DND-41 (cell line): ENCODE results near the gene TTC23.

Experiments
- ATAC-seq: fragments of 200-7000 bp; cut with Tn5 transposase; 3 replicates; pipeline ENCODE4 v1.9.1; 2021; ENCODE audit warnings: low read depth; ENCODE audit not compliant: insufficient read depth
- DNase-seq: peaks from one replicate; pipeline ENCODE4 v3.0.0-alpha.2; 2020
- H2AFZ ChIP-seq: 2 replicates; pipeline ENCODE4 v1.6.0; 2012; ENCODE audit warnings: low read depth, low read length
- H3K27ac ChIP-seq: 2 replicates; pipeline ENCODE4 v1.5.1; 2012; ENCODE audit warnings: low read length, inconsistent platforms
- H3K27me3 ChIP-seq: fragments of 200-600 bp; sonication (generic); 2 replicates; pipeline ENCODE4 v1.6.0; 2012; ENCODE audit warnings: low read length, mild to moderate bottlenecking, inconsistent platforms; ENCODE audit not compliant: insufficient read depth, poor library complexity
- H3K36me3 ChIP-seq: 2 replicates; pipeline ENCODE4 v1.5.1; 2012; ENCODE audit warnings: low read length, inconsistent platforms; ENCODE audit not compliant: insufficient read depth
- H3K4me1 ChIP-seq: 2 replicates; pipeline ENCODE4 v1.5.1; 2012; ENCODE audit warnings: mild to moderate bottlenecking, low read length; ENCODE audit not compliant: insufficient read depth
- H3K4me2 ChIP-seq: 2 replicates; pipeline ENCODE4 v1.6.0; 2012; ENCODE audit warnings: mild to moderate bottlenecking, moderate library complexity, low read length, inconsistent platforms; ENCODE audit not compliant: insufficient read depth
- H3K4me3 ChIP-seq, 2 experiments: fragments of 200-600 bp in 1 of 2; shearing (Covaris generic) in 1 of 2; 2 replicates each; pipeline ENCODE4 v1.5.1; 2012 to 2016; ENCODE audit warnings: inconsistent platforms in 2 of 2, low read length in 2 of 2, mild to moderate bottlenecking in 2 of 2, low read depth in 1 of 2, moderate library complexity in 1 of 2
- H3K79me2 ChIP-seq: 2 replicates; pipeline ENCODE4 v1.6.0; 2012; ENCODE audit warnings: low read length, inconsistent platforms; ENCODE audit not compliant: insufficient read depth
- H3K9ac ChIP-seq: 2 replicates; pipeline ENCODE4 v1.6.0; 2012; ENCODE audit warnings: low read depth, mild to moderate bottlenecking, inconsistent platforms, low read length, moderate library complexity
- H3K9me3 ChIP-seq: 2 replicates; pipeline ENCODE4 v1.5.1; 2012; ENCODE audit warnings: low read length, moderate library complexity, mild to moderate bottlenecking, inconsistent platforms; ENCODE audit not compliant: insufficient read depth, severe bottlenecking
- H4K20me1 ChIP-seq: 2 replicates; pipeline ENCODE4 v1.6.0; 2012; ENCODE audit warnings: low read length; ENCODE audit not compliant: insufficient read depth
- EZH2 ChIP-seq: IDR thresholded peaks from 3 replicates; pipeline ENCODE4 v1.6.1; 2012; ENCODE audit warnings: borderline replicate concordance, low read depth, mild to moderate bottlenecking, moderate library complexity, low read length, inconsistent platforms; ENCODE audit not compliant: severe bottlenecking
- TF ChIP-seq, protein P1 (sequence below): IDR thresholded peaks from 2 replicates; pipeline ENCODE4 v1.5.1; 2012; ENCODE audit warnings: borderline replicate concordance, low read length, moderate library complexity, mild to moderate bottlenecking; ENCODE audit not compliant: poor library complexity, severe bottlenecking; ENCODE audit errors: extremely low read depth

The TTC23 gene

GRCh38 chr15:99122831-99123712, 126.3 kb downstream of the TTC23 start:
- no peak overlapping the region for H3K4me3 ChIP-seq
- no peak overlapping the region for H3K4me2 ChIP-seq
- no peaks in the 10 kb centered on the region for H3K36me3 ChIP-seq
- no peaks in the 10 kb centered on the region for H3K4me1 ChIP-seq
- TF ChIP-seq EZH2: no peak
- TF ChIP-seq, protein P1, sequence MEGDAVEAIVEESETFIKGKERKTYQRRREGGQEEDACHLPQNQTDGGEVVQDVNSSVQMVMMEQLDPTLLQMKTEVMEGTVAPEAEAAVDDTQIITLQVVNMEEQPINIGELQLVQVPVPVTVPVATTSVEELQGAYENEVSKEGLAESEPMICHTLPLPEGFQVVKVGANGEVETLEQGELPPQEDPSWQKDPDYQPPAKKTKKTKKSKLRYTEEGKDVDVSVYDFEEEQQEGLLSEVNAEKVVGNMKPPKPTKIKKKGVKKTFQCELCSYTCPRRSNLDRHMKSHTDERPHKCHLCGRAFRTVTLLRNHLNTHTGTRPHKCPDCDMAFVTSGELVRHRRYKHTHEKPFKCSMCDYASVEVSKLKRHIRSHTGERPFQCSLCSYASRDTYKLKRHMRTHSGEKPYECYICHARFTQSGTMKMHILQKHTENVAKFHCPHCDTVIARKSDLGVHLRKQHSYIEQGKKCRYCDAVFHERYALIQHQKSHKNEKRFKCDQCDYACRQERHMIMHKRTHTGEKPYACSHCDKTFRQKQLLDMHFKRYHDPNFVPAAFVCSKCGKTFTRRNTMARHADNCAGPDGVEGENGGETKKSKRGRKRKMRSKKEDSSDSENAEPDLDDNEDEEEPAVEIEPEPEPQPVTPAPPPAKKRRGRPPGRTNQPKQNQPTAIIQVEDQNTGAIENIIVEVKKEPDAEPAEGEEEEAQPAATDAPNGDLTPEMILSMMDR: no peak
- DNase-seq (no peak), ATAC-seq (no peak)
- no peak overlapping the region for H3K9ac ChIP-seq
- no peaks in the 10 kb centered on the region for H3K9me3 ChIP-seq
- no peaks in the 10 kb centered on the region for H3K27me3 ChIP-seq
- H2AFZ ChIP-seq: no peak overlapping the region
- no peak overlapping the region for H3K27ac ChIP-seq
- H3K79me2 ChIP-seq: no peaks in the 10 kb centered on the region
- H4K20me1 ChIP-seq: no peaks in the 10 kb centered on the region

DNA sequence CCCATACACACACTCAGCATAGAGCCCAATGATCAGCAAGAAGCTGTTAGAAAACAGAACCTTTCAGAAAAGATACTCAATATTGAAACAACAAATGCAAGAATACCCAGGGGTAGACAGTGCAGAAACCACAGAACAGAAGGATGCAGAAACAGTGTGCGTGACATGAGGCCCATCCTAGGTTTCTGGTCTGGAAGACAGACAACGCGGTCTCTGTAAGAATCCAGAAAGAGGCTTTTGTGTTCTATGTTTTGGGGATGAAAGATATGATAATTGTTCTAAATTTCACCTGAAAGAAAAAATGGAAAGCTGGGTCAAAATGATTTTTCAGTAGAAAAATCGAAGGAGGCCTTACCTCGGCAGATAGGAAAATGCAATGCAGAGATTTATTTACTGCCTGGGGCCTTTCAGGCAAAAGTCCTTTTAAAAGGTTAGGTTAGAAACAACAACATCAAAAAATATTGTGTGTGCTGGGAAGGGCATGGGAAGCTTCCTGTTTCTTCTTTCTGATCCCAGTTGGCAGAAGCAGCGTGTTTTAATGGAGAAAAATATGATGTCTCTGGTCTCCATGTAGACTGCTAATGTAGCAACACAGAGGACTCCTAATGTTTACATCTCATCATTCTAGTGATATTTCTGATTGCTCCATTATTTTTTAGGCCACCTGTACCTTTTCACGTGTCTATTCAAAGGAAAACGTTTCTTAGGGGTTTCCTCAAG, 127.5 kb downstream of the TTC23 start:
- Histone ChIP-seq H3K4me3 (no peak overlapping the region), H3K4me1 (no peaks in the 10 kb centered on the region), H4K20me1 (no peaks in the 10 kb centered on the region), H3K4me2 (no peak overlapping the region), H3K9me3 (no peaks in the 10 kb centered on the region), H2AFZ (no peak overlapping the region), H3K27me3 (no peaks in the 10 kb centered on the region), H3K27ac (no peak overlapping the region), H3K79me2 (no peaks in the 10 kb centered on the region), H3K36me3 (no peaks in the 10 kb centered on the region), H3K9ac (no peak overlapping the region)
- TF ChIP-seq EZH2: no peak
- TF ChIP-seq, protein P1: no peak
- ATAC-seq (no peak), DNase-seq (no peak)

DNA sequence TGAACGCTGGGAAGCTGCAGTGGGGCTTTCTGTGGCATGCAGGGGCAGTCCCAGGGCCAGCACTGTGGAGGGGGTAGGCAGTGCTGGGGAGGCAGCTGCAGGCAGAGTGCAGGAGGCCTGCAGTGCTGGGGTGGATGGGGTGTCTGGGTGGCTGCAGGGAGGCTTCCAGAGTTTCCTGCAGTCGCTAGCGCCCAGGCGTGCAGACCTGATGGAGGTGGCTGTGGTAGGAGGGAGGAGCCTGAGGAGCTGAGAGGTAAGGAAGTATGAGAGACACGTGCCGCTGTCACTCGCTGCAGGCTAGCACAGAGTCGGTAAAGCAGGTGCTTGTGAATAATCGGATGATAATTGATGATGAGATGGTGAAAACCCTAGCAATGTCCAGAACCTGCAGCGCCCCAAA, 128.2 kb downstream of the TTC23 start:
- Histone ChIP-seq H3K4me1 (no peaks in the 10 kb centered on the region), H3K27ac (no peak overlapping the region), H3K4me2 (no peak overlapping the region), H3K36me3 (no peaks in the 10 kb centered on the region), H3K79me2 (no peaks in the 10 kb centered on the region), H3K27me3 (no peaks in the 10 kb centered on the region), H3K9me3 (no peaks in the 10 kb centered on the region), H4K20me1 (no peaks in the 10 kb centered on the region), H2AFZ (no peak overlapping the region), H3K9ac (no peak overlapping the region), H3K4me3 (no peak overlapping the region)
- TF ChIP-seq, protein P1: no peak
- TF ChIP-seq EZH2: no peak
- DNase-seq (no peak), ATAC-seq (no peak)
